IMR-90 (cell line): ENCODE measurements around the gene ARHGEF26. TPM values are rescaled to one million over a fixed set of nuclear protein-coding genes. Genes with fewer than 3 reads are reported as not detected.

ENCODE experiments used
- ATAC-seq: fragments of 200-7000 bp; cut with Tn5 transposase; 2 replicates; pipeline ENCODE4 v1.9.1; 2020; ENCODE audit warnings: low read depth, mild to moderate bottlenecking, moderate library complexity
- BruUV-seq: library from RNA; stranded (reverse); fragments of 400-500 nt; replicated peaks from 2 replicates; lab custom pipeline; 2021; lab: Mats Ljungman, UMichigan
- CTCF ChIA-PET: fragments of 300-600 bp; formaldehyde crosslinking; extraction: SDS; loops from one replicate; lab custom pipeline; 2021; ENCODE audit warnings: antibody characterized with exemption; lab: Yijun Ruan, JAX
- POLR2A ChIA-PET: fragments of 300-600 bp; sonication (Branson Sonifier 250); formaldehyde crosslinking; loops from one replicate; lab custom pipeline; 2022; ENCODE audit warnings: antibody characterized with exemption; ENCODE audit not compliant: unreplicated experiment; lab: Charles Lee
- DNase-seq: peaks from one replicate; pipeline ENCODE4 v3.0.0; 2013
- H2AFZ ChIP-seq: replicated peaks from 2 replicates; pipeline ENCODE3; 2013; ENCODE audit warnings: low read length, mild to moderate bottlenecking; ENCODE audit not compliant: poor library complexity
- H2AK5ac ChIP-seq: 2 replicates; pipeline ENCODE4 v1.6.1; 2013; ENCODE audit warnings: low read depth, low read length, inconsistent platforms
- H2AK9ac ChIP-seq: replicated peaks from 2 replicates; pipeline ENCODE3; 2013; ENCODE audit warnings: mild to moderate bottlenecking, low read depth, low read length, moderate library complexity; ENCODE audit not compliant: poor library complexity
- H2BK120ac ChIP-seq: 2 replicates; pipeline ENCODE4 v1.6.1; 2013; ENCODE audit warnings: low read depth, low read length, inconsistent platforms
- H2BK15ac ChIP-seq: 3 replicates; pipeline ENCODE4 v1.6.1; 2013; ENCODE audit warnings: low read depth, low read length, inconsistent platforms
- H2BK20ac ChIP-seq: 2 replicates; pipeline ENCODE4 v1.6.1; 2013; ENCODE audit warnings: low read depth, mild to moderate bottlenecking, inconsistent platforms, low read length, moderate library complexity
- H2BK5ac ChIP-seq: 2 replicates; pipeline ENCODE4 v1.6.1; 2013; ENCODE audit warnings: mild to moderate bottlenecking, low read depth, low read length, inconsistent platforms; ENCODE audit not compliant: poor library complexity, severe bottlenecking
- H3K14ac ChIP-seq: replicated peaks from 2 replicates; pipeline ENCODE4 v1.6.1; 2013; ENCODE audit warnings: low read depth, low read length, inconsistent platforms
- H3K18ac ChIP-seq: 2 replicates; pipeline ENCODE4 v1.6.1; 2013; ENCODE audit warnings: low read depth, low read length, control low read depth
- H3K23ac ChIP-seq: 2 replicates; pipeline ENCODE4 v1.6.1; 2013; ENCODE audit warnings: low read depth, low read length, inconsistent platforms
- H3K27ac ChIP-seq: 2 replicates; pipeline ENCODE4 v1.5.1; 2013; ENCODE audit warnings: mild to moderate bottlenecking, control low read depth, low read length; ENCODE audit not compliant: insufficient read depth
- H3K27me3 ChIP-seq: 2 replicates; pipeline ENCODE4 v1.6.1; 2013; ENCODE audit warnings: low read length; ENCODE audit not compliant: control insufficient read depth, insufficient read depth
- H3K36me3 ChIP-seq: 2 replicates; pipeline ENCODE4 v1.6.1; 2013; ENCODE audit warnings: low read length, mixed read lengths; ENCODE audit not compliant: control insufficient read depth, insufficient read depth
- H3K4ac ChIP-seq: 2 replicates; pipeline ENCODE4 v1.6.1; 2013; ENCODE audit warnings: low read depth, low read length, inconsistent platforms
- H3K4me1 ChIP-seq: 2 replicates; pipeline ENCODE4 v1.6.1; 2013; ENCODE audit warnings: low read length, mixed read lengths; ENCODE audit not compliant: control insufficient read depth, insufficient read depth
- H3K4me2 ChIP-seq: 2 replicates; pipeline ENCODE4 v1.6.1; 2013; ENCODE audit warnings: low read depth, mild to moderate bottlenecking, control low read depth, low read length, moderate library complexity
- H3K4me3 ChIP-seq: 2 replicates; pipeline ENCODE4 v1.5.1; 2013; ENCODE audit warnings: low read depth, mild to moderate bottlenecking, control low read depth, low read length, moderate library complexity; ENCODE audit not compliant: insufficient read depth
- H3K56ac ChIP-seq: 2 replicates; pipeline ENCODE4 v1.6.1; 2013; ENCODE audit warnings: low read length, inconsistent platforms; ENCODE audit not compliant: insufficient read depth; ENCODE audit errors: extremely low read depth
- H3K79me1 ChIP-seq, 2 experiments: 2 replicates each; pipeline ENCODE4 v1.6.1; 2013; ENCODE audit warnings: low read length in 2 of 2, inconsistent platforms in 1 of 2, low read depth in 1 of 2
- H3K9ac ChIP-seq: 2 replicates; pipeline ENCODE4 v1.6.1; 2013; ENCODE audit warnings: low read depth, low read length, control low read depth
- H3K9me1 ChIP-seq: 2 replicates; pipeline ENCODE4 v1.6.1; 2013; ENCODE audit warnings: low read length, inconsistent platforms; ENCODE audit not compliant: insufficient read depth
- H3K9me3 ChIP-seq: 2 replicates; pipeline ENCODE4 v1.6.1; 2013; ENCODE audit warnings: low read length; ENCODE audit not compliant: control insufficient read depth, insufficient read depth
- H4K20me1 ChIP-seq: 2 replicates; pipeline ENCODE4 v1.6.1; 2013; ENCODE audit warnings: low read length, inconsistent platforms; ENCODE audit not compliant: insufficient read depth
- H4K5ac ChIP-seq: 2 replicates; pipeline ENCODE4 v1.6.1; 2013; ENCODE audit warnings: mild to moderate bottlenecking, low read depth, low read length, control low read depth
- H4K8ac ChIP-seq, 2 experiments: 2 replicates each; pipeline ENCODE4 v1.6.1; 2013; ENCODE audit warnings: low read depth in 2 of 2, low read length in 2 of 2, control low read depth in 1 of 2, inconsistent platforms in 1 of 2
- H4K91ac ChIP-seq: 2 replicates; pipeline ENCODE4 v1.6.1; 2013; ENCODE audit warnings: low read depth, low read length, inconsistent platforms; ENCODE audit not compliant: insufficient read depth
- BHLHE40 ChIP-seq: fragments of 150-350 bp; IDR thresholded peaks from 2 replicates; pipeline ENCODE4 v1.6.1; 2016; ENCODE audit warnings: mild to moderate bottlenecking, low read depth, low read length
- CEBPB ChIP-seq: IDR thresholded peaks from 2 replicates; pipeline ENCODE4 v1.6.1; 2012; ENCODE audit warnings: low read depth, low read length, improper control_type of control experiment
- CHD1 ChIP-seq: IDR thresholded peaks from 2 replicates; pipeline ENCODE4 v1.6.1; 2012; ENCODE audit warnings: low read depth, low read length, improper control_type of control experiment
- FOS ChIP-seq: fragments of 150-350 bp; IDR thresholded peaks from 2 replicates; pipeline ENCODE4 v1.6.1; 2016; ENCODE audit warnings: low read depth, low read length
- MAFK ChIP-seq: IDR thresholded peaks from 2 replicates; pipeline ENCODE4 v1.6.1; 2012; ENCODE audit warnings: low read depth, low read length, improper control_type of control experiment
- MAZ ChIP-seq: IDR thresholded peaks from 2 replicates; pipeline ENCODE4 v1.6.1; 2012; ENCODE audit warnings: low read depth, mild to moderate bottlenecking, low read length, improper control_type of control experiment, moderate library complexity, borderline replicate concordance
- MXI1 ChIP-seq: IDR thresholded peaks from 2 replicates; pipeline ENCODE4 v1.6.1; 2012; ENCODE audit warnings: low read depth, mild to moderate bottlenecking, low read length, moderate library complexity, borderline replicate concordance
- NFE2L2 ChIP-seq: fragments of 150-350 bp; IDR thresholded peaks from 2 replicates; pipeline ENCODE4 v1.6.1; 2016; ENCODE audit warnings: low read depth, mild to moderate bottlenecking, low read length
- POLR2A ChIP-seq: IDR thresholded peaks from 2 replicates; pipeline ENCODE4 v1.6.1; 2012; ENCODE audit warnings: mild to moderate bottlenecking, low read depth, low read length
- RAD21 ChIP-seq: IDR thresholded peaks from 2 replicates; pipeline ENCODE4 v1.6.1; 2012; ENCODE audit warnings: low read length, improper control_type of control experiment
- RCOR1 ChIP-seq: IDR thresholded peaks from 2 replicates; pipeline ENCODE4 v1.6.1; 2012; ENCODE audit warnings: mild to moderate bottlenecking, low read length, improper control_type of control experiment; ENCODE audit not compliant: insufficient replicate concordance
- RFX5 ChIP-seq: IDR thresholded peaks from 2 replicates; pipeline ENCODE4 v1.8.0; 2012; ENCODE audit warnings: low read depth, mild to moderate bottlenecking, low read length, moderate library complexity
- SMC3 ChIP-seq: fragments of 150-350 bp; IDR thresholded peaks from 2 replicates; pipeline ENCODE4 v1.6.1; 2016; ENCODE audit warnings: low read depth, mild to moderate bottlenecking, antibody characterized with exemption, low read length, moderate library complexity
- WGBS, 2 experiments: methylation state at CpG; one replicate each; pipeline versions ENCODE4 v1.1.5 to v1.1.7; 2013; ENCODE audit warnings: missing lambda C conversion rate in 2 of 2; ENCODE audit not compliant: insufficient read length in 1 of 2; ENCODE audit errors: extremely low coverage in 2 of 2; 5-methylcytosine and 5-hydroxymethylcytosine counted together
- dilution Hi-C: fragments of 300-500 bp; cut with HindIII; formaldehyde crosslinking; loops from one replicate; pipeline ENCODE4 v1.14.3; 2018; ENCODE audit warnings: low sequenced_read_pairs; ENCODE audit not compliant: unreplicated experiment
- in situ Hi-C: fragments of 300-500 bp; cut with MboI; formaldehyde crosslinking; loops from 3 replicates; pipeline ENCODE4 v1.14.3; 2019; ENCODE audit warnings: low sequenced_read_pairs, inconsistent platforms, mixed read lengths
- intact Hi-C: fragments of 100-400 bp; cut with micrococcal nuclease; formaldehyde crosslinking; loops from 2 replicates; pipeline ENCODE4 v1.10.0; 2022
- polyA plus RNA-seq, 3 experiments: library from polyadenylated mRNA; depleted of rRNA; stranded (reverse); fragments of >200 nt; gene quantifications; 2 replicates each; pipeline ENCODE4 v1.2.3, GENCODE V29; 2012; ENCODE audit warnings: low replicate concordance in 1 of 3
- total RNA-seq: library from RNA; depleted of rRNA; stranded (reverse); fragments of >200 nt; gene quantifications from 2 replicates; pipeline ENCODE4 v1.2.3, GENCODE V29; 2012
- TF ChIP-seq, protein P1 (sequence below): fragments of 150-350 bp; IDR thresholded peaks from 2 replicates; pipeline ENCODE4 v1.6.1; 2016; ENCODE audit warnings: low read depth, mild to moderate bottlenecking, low read length, moderate library complexity, borderline replicate concordance
- TF ChIP-seq, protein P2 (sequence below): conservative IDR thresholded peaks from 2 replicates; pipeline ENCODE4 v1.5.1; 2012; ENCODE audit warnings: mild to moderate bottlenecking, low read depth, low read length, improper control_type of control experiment
- TF ChIP-seq, protein P3 (sequence below): fragments of 150-350 bp; IDR thresholded peaks from 2 replicates; pipeline ENCODE4 v1.6.1; 2017; ENCODE audit warnings: mild to moderate bottlenecking, antibody characterized with exemption, low read length, low read depth

ARHGEF26 gene
- total and polyA plus RNA-seq, 2 of the 4 experiments (the other 2 are of a cell fraction): 2.0 to 2.3 TPM

DNA sequence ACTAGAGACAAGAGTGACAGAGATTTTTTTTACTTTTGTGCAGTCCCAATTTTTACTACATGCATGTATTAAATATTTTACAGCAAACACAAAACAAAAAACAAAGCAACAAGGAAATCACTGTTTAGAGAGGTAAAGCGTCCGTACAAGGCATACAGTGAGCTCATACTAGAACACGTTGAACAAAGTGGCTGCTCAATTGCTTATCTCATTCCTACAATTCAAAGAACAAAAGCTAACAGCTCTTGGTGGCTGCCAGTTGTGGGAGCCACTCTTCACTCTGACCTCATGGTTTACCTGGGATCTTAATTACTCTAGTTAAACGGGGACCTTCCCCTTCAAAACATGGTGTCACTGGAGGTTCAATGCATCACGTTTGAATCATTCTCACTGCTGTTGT, 7.6 kb upstream of the ARHGEF26 start:
- CTCF ChIA-PET: no interaction called here

More for the DNA sequence above, 7.6 kb upstream of the ARHGEF26 start:
- Histone ChIP-seq H3K27ac (no peak overlapping the region), H4K8ac (no peak overlapping the region), H2BK5ac (no peak overlapping the region), H3K9ac (no peak overlapping the region), H2AFZ (no peak overlapping the region), H3K36me3 (no peaks in the 10 kb centered on the region), H3K4me2 (no peak overlapping the region), H3K23ac (no peak overlapping the region), H3K4me1 (no peaks in the 10 kb centered on the region), H3K4me3 (no peak overlapping the region), H3K18ac (no peak overlapping the region), H4K20me1 (no peaks in the 10 kb centered on the region), H3K9me3 (no peaks in the 10 kb centered on the region), H4K5ac (no peak overlapping the region), H3K27me3 (peaks cover 7% of the 10 kb centered on the region), H3K9me1 (no peaks in the 10 kb centered on the region), H2AK5ac (no peak overlapping the region), H2BK15ac (no peak overlapping the region), H2BK120ac (no peak overlapping the region), H3K56ac (no peak overlapping the region), H3K79me1 (no peaks in the 10 kb centered on the region), H3K14ac (no peak overlapping the region), H2AK9ac (no peak overlapping the region), H3K4ac (no peak overlapping the region), H2BK20ac (no peak overlapping the region), H4K91ac (no peak overlapping the region)
- ATAC-seq (no peak), DNase-seq (no peak)
- no TSS peak for BruUV-seq
- POLR2A ChIA-PET: no interaction called here
- in situ Hi-C loops: no loop called here
- dilution Hi-C loops: no loop called here
- WGBS, 2 experiments: no CpG with 5 or more reads among the region's 5 CpGs
- intact Hi-C loops: no loop called here
- no peak for TF ChIP-seq MAFK
- TF ChIP-seq, protein P1, sequence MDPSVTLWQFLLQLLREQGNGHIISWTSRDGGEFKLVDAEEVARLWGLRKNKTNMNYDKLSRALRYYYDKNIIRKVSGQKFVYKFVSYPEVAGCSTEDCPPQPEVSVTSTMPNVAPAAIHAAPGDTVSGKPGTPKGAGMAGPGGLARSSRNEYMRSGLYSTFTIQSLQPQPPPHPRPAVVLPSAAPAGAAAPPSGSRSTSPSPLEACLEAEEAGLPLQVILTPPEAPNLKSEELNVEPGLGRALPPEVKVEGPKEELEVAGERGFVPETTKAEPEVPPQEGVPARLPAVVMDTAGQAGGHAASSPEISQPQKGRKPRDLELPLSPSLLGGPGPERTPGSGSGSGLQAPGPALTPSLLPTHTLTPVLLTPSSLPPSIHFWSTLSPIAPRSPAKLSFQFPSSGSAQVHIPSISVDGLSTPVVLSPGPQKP: no peak
- no peak for TF ChIP-seq POLR2A
- TF ChIP-seq CEBPB: no peak
- no peak for TF ChIP-seq RAD21
- no peak for TF ChIP-seq CHD1
- TF ChIP-seq SMC3: no peak
- no peak for TF ChIP-seq MAZ
- no peak for TF ChIP-seq RCOR1
- no peak for TF ChIP-seq RFX5
- TF ChIP-seq BHLHE40: no peak
- TF ChIP-seq FOS: no peak
- TF ChIP-seq, protein P2, sequence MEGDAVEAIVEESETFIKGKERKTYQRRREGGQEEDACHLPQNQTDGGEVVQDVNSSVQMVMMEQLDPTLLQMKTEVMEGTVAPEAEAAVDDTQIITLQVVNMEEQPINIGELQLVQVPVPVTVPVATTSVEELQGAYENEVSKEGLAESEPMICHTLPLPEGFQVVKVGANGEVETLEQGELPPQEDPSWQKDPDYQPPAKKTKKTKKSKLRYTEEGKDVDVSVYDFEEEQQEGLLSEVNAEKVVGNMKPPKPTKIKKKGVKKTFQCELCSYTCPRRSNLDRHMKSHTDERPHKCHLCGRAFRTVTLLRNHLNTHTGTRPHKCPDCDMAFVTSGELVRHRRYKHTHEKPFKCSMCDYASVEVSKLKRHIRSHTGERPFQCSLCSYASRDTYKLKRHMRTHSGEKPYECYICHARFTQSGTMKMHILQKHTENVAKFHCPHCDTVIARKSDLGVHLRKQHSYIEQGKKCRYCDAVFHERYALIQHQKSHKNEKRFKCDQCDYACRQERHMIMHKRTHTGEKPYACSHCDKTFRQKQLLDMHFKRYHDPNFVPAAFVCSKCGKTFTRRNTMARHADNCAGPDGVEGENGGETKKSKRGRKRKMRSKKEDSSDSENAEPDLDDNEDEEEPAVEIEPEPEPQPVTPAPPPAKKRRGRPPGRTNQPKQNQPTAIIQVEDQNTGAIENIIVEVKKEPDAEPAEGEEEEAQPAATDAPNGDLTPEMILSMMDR: no peak
- TF ChIP-seq, protein P3, sequence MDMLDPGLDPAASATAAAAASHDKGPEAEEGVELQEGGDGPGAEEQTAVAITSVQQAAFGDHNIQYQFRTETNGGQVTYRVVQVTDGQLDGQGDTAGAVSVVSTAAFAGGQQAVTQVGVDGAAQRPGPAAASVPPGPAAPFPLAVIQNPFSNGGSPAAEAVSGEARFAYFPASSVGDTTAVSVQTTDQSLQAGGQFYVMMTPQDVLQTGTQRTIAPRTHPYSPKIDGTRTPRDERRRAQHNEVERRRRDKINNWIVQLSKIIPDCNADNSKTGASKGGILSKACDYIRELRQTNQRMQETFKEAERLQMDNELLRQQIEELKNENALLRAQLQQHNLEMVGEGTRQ: no peak
- TF ChIP-seq MXI1: no peak
- no peak for TF ChIP-seq NFE2L2
